ENCODE measurements around the gene ZNF579. TPM values are rescaled to one million over a fixed set of nuclear protein-coding genes. Genes with fewer than 3 reads are reported as not detected.

Gene ZNF579
- total RNA-seq, result 10 to 100 TPM; 12.9 to 13.1 TPM
- polyA plus RNA-seq, result 10 to 100 TPM in 1 of 2 donors, under 1 TPM in 1; 0.63 to 12.6 TPM
- long read RNA-seq, donor 1, partial matches to known transcripts, result 0 of 2 reads
- long read RNA-seq, donor 1, other reads (novel, unspliced or antisense), result 2 of 2 reads
- long read RNA-seq, donor 2, partial matches to known transcripts, result 0 of 3 reads
- long read RNA-seq, donor 2, other reads (novel, unspliced or antisense), result 2 of 3 reads

GRCh38 chr19:55580628-55581144, at the start of gene ZNF579:
Gene ZNF579, minus strand, starts transcription at chr19:55580848. Its CDS starts 1,209 bp downstream, at chr19:55579639.
- 0% methylated on average over 9 to 24 of the region's 24 CpGs for WGBS, 2 donors

GRCh38 chr19:55626350-55626749, 45.7 kb upstream of the ZNF579 start:
- Histone ChIP-seq H3K4me3 (ENCODE audit: low read length in 2 of 2) (no peak overlapping the region), H3K27me3 (ENCODE audit: control insufficient read depth in 1 of 2, insufficient read depth in 2 of 2, low read length in 1 of 2) (no peaks in the 10 kb centered on the region), H3K36me3 (ENCODE audit: control insufficient read depth in 1 of 2, insufficient read depth in 2 of 2, low read length in 1 of 2) (no peaks in the 10 kb centered on the region), H3K4me1 (ENCODE audit: control insufficient read depth in 1 of 2, insufficient read depth in 2 of 2, low read length in 2 of 2) (no peaks in the 10 kb centered on the region), H3K9me3 (ENCODE audit: control insufficient read depth, low read length) (no peaks in the 10 kb centered on the region), H3K27ac (ENCODE audit: low read depth in 1 of 2, low read length in 2 of 2) (no peak overlapping the region)
- 88 to 90% methylated on average over 11 of the region's 11 CpGs for WGBS, 2 donors
- ATAC-seq (ENCODE audit: low FRiP score) (no peak), DNase-seq (no peak)
- intact Hi-C loops (cut with DNase I), result no loop called here

More at GRCh38 chr19:55580628-55581144, at the start of gene ZNF579:
- ATAC-seq (ENCODE audit: low FRiP score) (peak; percentile 91), DNase-seq (peak; percentile 92 to 95)
- Histone ChIP-seq H3K27ac (ENCODE audit: low read depth in 1 of 2, low read length in 2 of 2) (peak within 1 kb of the TSS in 1 of 2 donors; percentile 52), H3K4me1 (ENCODE audit: control insufficient read depth in 1 of 2, insufficient read depth in 2 of 2, low read length in 2 of 2) (no peaks in the 10 kb centered on the region), H3K4me3 (ENCODE audit: low read length in 2 of 2) (peak within 1 kb of the TSS; percentile 78 to 81), H3K9me3 (ENCODE audit: control insufficient read depth, low read length) (no peaks in the 10 kb centered on the region), H3K36me3 (ENCODE audit: control insufficient read depth in 1 of 2, insufficient read depth in 2 of 2, low read length in 1 of 2) (peaks cover 0 to 2% of the 10 kb centered on the region in 2 donors), H3K27me3 (ENCODE audit: control insufficient read depth in 1 of 2, insufficient read depth in 2 of 2, low read length in 1 of 2) (no peaks in the 10 kb centered on the region)
- intact Hi-C loops (cut with DNase I), result loop anchor here in 1 of 2 donors (2.0 kb wide), 1 partner anchor 32 kb away; no protein-coding TSS in a partner anchor

GRCh38 chr19:55625004-55625326, 44.3 kb upstream of the ZNF579 start:
- no peaks in the 10 kb centered on the region for H3K9me3 ChIP-seq (ENCODE audit: control insufficient read depth, low read length)
- H3K36me3 ChIP-seq (ENCODE audit: control insufficient read depth in 1 of 2, insufficient read depth in 2 of 2, low read length in 1 of 2), result no peaks in the 10 kb centered on the region
- no peaks in the 10 kb centered on the region for H3K4me1 ChIP-seq (ENCODE audit: control insufficient read depth in 1 of 2, insufficient read depth in 2 of 2, low read length in 2 of 2)
- intact Hi-C loops (cut with DNase I), result no loop called here
- H3K4me3 ChIP-seq (ENCODE audit: low read length in 2 of 2), result no peak overlapping the region
- H3K27me3 ChIP-seq (ENCODE audit: control insufficient read depth in 1 of 2, insufficient read depth in 2 of 2, low read length in 1 of 2), result no peaks in the 10 kb centered on the region
- DNase-seq (no peak), ATAC-seq (ENCODE audit: low FRiP score) (no peak)
- WGBS, 2 donors, result 44 to 46% methylated on average over 11 of the region's 11 CpGs
- H3K27ac ChIP-seq (ENCODE audit: low read depth in 1 of 2, low read length in 2 of 2), result no peak overlapping the region

- no peaks in the 10 kb centered on the region for H3K9me3 ChIP-seq (ENCODE audit: control insufficient read depth, low read length)
- peak within 1 kb of the TSS in 1 of 2 donors; percentile 93 for H3K27ac ChIP-seq (ENCODE audit: low read depth in 1 of 2, low read length in 2 of 2)
- H3K4me3 ChIP-seq (ENCODE audit: low read length in 2 of 2), result peak within 1 kb of the TSS; percentile 58 to 62
- no peaks in the 10 kb centered on the region for H3K27me3 ChIP-seq (ENCODE audit: control insufficient read depth in 1 of 2, insufficient read depth in 2 of 2, low read length in 1 of 2)
- H3K36me3 ChIP-seq (ENCODE audit: control insufficient read depth in 1 of 2, insufficient read depth in 2 of 2, low read length in 1 of 2), result no peaks in the 10 kb centered on the region
- 1% methylated on average over 53 to 56 of the region's 56 CpGs for WGBS, 2 donors
- DNase-seq (peak; percentile 94 to 97), ATAC-seq (ENCODE audit: low FRiP score) (peak; percentile 97)
- H3K4me1 ChIP-seq (ENCODE audit: control insufficient read depth in 1 of 2, insufficient read depth in 2 of 2, low read length in 2 of 2), result no peaks in the 10 kb centered on the region
- intact Hi-C loops (cut with DNase I), result no loop called here
Measured at GRCh38 chr19:55624109-55625003, 43.7 kb upstream of the ZNF579 start, which contains the start of gene ZNF784. Gene ZNF784, minus strand, starts transcription at chr19:55624566. Its CDS starts 5 bp downstream, at chr19:55624561.

GRCh38 chr19:55623561-55623960, 42.9 kb upstream of the ZNF579 start:
- Histone ChIP-seq H3K36me3 (ENCODE audit: control insufficient read depth in 1 of 2, insufficient read depth in 2 of 2, low read length in 1 of 2) (no peaks in the 10 kb centered on the region), H3K27me3 (ENCODE audit: control insufficient read depth in 1 of 2, insufficient read depth in 2 of 2, low read length in 1 of 2) (no peaks in the 10 kb centered on the region), H3K27ac (ENCODE audit: low read depth in 1 of 2, low read length in 2 of 2) (no peak overlapping the region), H3K4me3 (ENCODE audit: low read length in 2 of 2) (no peak overlapping the region), H3K9me3 (ENCODE audit: control insufficient read depth, low read length) (no peaks in the 10 kb centered on the region), H3K4me1 (ENCODE audit: control insufficient read depth in 1 of 2, insufficient read depth in 2 of 2, low read length in 2 of 2) (no peaks in the 10 kb centered on the region)
- DNase-seq (no peak), ATAC-seq (ENCODE audit: low FRiP score) (no peak)
- 31 to 32% methylated on average over 7 of the region's 7 CpGs for WGBS, 2 donors
- intact Hi-C loops (cut with DNase I), result no loop called here

- Histone ChIP-seq H3K27me3 (ENCODE audit: control insufficient read depth in 1 of 2, insufficient read depth in 2 of 2, low read length in 1 of 2) (no peaks in the 10 kb centered on the region), H3K27ac (ENCODE audit: low read depth in 1 of 2, low read length in 2 of 2) (no peak overlapping the region), H3K9me3 (ENCODE audit: control insufficient read depth, low read length) (no peaks in the 10 kb centered on the region), H3K4me3 (ENCODE audit: low read length in 2 of 2) (no peak overlapping the region), H3K4me1 (ENCODE audit: control insufficient read depth in 1 of 2, insufficient read depth in 2 of 2, low read length in 2 of 2) (no peaks in the 10 kb centered on the region), H3K36me3 (ENCODE audit: control insufficient read depth in 1 of 2, insufficient read depth in 2 of 2, low read length in 1 of 2) (no peaks in the 10 kb centered on the region)
- 93 to 95% methylated on average over 7 of the region's 7 CpGs for WGBS, 2 donors
- ATAC-seq (ENCODE audit: low FRiP score), result no peak
- DNase-seq, result no peak
- intact Hi-C loops (cut with DNase I), result no loop called here
Measured at GRCh38 chr19:55623130-55623529, 42.5 kb upstream of the ZNF579 start.

GRCh38 chr19:55622242-55622969, 41.8 kb upstream of the ZNF579 start:
- Histone ChIP-seq H3K4me1 (ENCODE audit: control insufficient read depth in 1 of 2, insufficient read depth in 2 of 2, low read length in 2 of 2) (no peaks in the 10 kb centered on the region), H3K36me3 (ENCODE audit: control insufficient read depth in 1 of 2, insufficient read depth in 2 of 2, low read length in 1 of 2) (no peaks in the 10 kb centered on the region), H3K9me3 (ENCODE audit: control insufficient read depth, low read length) (no peaks in the 10 kb centered on the region), H3K4me3 (ENCODE audit: low read length in 2 of 2) (no peak overlapping the region), H3K27me3 (ENCODE audit: control insufficient read depth in 1 of 2, insufficient read depth in 2 of 2, low read length in 1 of 2) (no peaks in the 10 kb centered on the region), H3K27ac (ENCODE audit: low read depth in 1 of 2, low read length in 2 of 2) (no peak overlapping the region)
- WGBS, 2 donors, result 92 to 93% methylated on average over 40 of the region's 40 CpGs
- ATAC-seq (ENCODE audit: low FRiP score) (no peak), DNase-seq (peak in 1 of 2 donors; percentile 56)
- intact Hi-C loops (cut with DNase I), result no loop called here

GRCh38 chr19:55621673-55622231, 41.1 kb upstream of the ZNF579 start:
- intact Hi-C loops (cut with DNase I), result no loop called here
- no peak for ATAC-seq (ENCODE audit: low FRiP score)
- no peaks in the 10 kb centered on the region for H3K36me3 ChIP-seq (ENCODE audit: control insufficient read depth in 1 of 2, insufficient read depth in 2 of 2, low read length in 1 of 2)
- H3K27ac ChIP-seq (ENCODE audit: low read depth in 1 of 2, low read length in 2 of 2), result no peak overlapping the region
- H3K4me3 ChIP-seq (ENCODE audit: low read length in 2 of 2), result no peak overlapping the region
- DNase-seq, result peak in 1 of 2 donors; percentile 56
- WGBS, 2 donors, result 95 to 96% methylated on average over 55 of the region's 55 CpGs
- no peaks in the 10 kb centered on the region for H3K27me3 ChIP-seq (ENCODE audit: control insufficient read depth in 1 of 2, insufficient read depth in 2 of 2, low read length in 1 of 2)
- no peaks in the 10 kb centered on the region for H3K9me3 ChIP-seq (ENCODE audit: control insufficient read depth, low read length)
- H3K4me1 ChIP-seq (ENCODE audit: control insufficient read depth in 1 of 2, insufficient read depth in 2 of 2, low read length in 2 of 2), result no peaks in the 10 kb centered on the region
